Activated T-helper 1 cell treated with anti-CD3 and anti-CD28 coated beads, Interleukin-12 subunit alpha, Interleukin-12 subunit beta, Interleukin-2, Interleukin-4 antibody, amounts not matched to agents 30 ng/mL and 10 ng/mL and 1 ng/mL, durations not matched to agents 14 hours and 24 hours and 36 hours (primary cell): ENCODE data around the gene CLIC6. TPM values are rescaled to one million over a fixed set of nuclear protein-coding genes. Genes with fewer than 3 reads are reported as not detected.
A peak's percentile ranks its signal among the peaks of the same experiment; 100 is the strongest.

Experiments
- DNase-seq: peaks from one replicate; pipeline ENCODE4 v3.0.0; 2021; ENCODE audit warnings: low spot score
- H3K27ac Mint-ChIP-seq: one replicate; pipeline ENCODE4 v1.8.0; 2021; ENCODE audit warnings: mild to moderate bottlenecking, mixed read lengths
- H3K27me3 Mint-ChIP-seq: one replicate; pipeline ENCODE4 v1.8.0; 2022; ENCODE audit warnings: mild to moderate bottlenecking, moderate library complexity, mixed read lengths; ENCODE audit not compliant: insufficient read depth
- H3K36me3 Mint-ChIP-seq: one replicate; pipeline ENCODE4 v1.8.0; 2021; ENCODE audit warnings: low read depth, mixed read lengths
- H3K4me1 Mint-ChIP-seq: one replicate; pipeline ENCODE4 v1.8.0; 2021; ENCODE audit warnings: low read depth, mixed read lengths
- H3K4me3 Mint-ChIP-seq: one replicate; pipeline ENCODE4 v1.8.0; 2021; ENCODE audit warnings: mild to moderate bottlenecking, moderate library complexity, mixed read lengths
- H3K9me3 Mint-ChIP-seq: one replicate; pipeline ENCODE4 v1.8.0; 2021; ENCODE audit warnings: mixed read lengths
- intact Hi-C: fragments of 100-400 bp; cut with micrococcal nuclease; formaldehyde crosslinking; loops from one replicate; pipeline ENCODE4 v1.15.1; 2024
- total RNA-seq: library from RNA; stranded (reverse); gene quantifications from 2 replicates; pipeline ENCODE4 v1.2.3, GENCODE V29; 2022

CLIC6 gene
- total RNA-seq, 1 donor from 2014 or later = not detected

DNA sequence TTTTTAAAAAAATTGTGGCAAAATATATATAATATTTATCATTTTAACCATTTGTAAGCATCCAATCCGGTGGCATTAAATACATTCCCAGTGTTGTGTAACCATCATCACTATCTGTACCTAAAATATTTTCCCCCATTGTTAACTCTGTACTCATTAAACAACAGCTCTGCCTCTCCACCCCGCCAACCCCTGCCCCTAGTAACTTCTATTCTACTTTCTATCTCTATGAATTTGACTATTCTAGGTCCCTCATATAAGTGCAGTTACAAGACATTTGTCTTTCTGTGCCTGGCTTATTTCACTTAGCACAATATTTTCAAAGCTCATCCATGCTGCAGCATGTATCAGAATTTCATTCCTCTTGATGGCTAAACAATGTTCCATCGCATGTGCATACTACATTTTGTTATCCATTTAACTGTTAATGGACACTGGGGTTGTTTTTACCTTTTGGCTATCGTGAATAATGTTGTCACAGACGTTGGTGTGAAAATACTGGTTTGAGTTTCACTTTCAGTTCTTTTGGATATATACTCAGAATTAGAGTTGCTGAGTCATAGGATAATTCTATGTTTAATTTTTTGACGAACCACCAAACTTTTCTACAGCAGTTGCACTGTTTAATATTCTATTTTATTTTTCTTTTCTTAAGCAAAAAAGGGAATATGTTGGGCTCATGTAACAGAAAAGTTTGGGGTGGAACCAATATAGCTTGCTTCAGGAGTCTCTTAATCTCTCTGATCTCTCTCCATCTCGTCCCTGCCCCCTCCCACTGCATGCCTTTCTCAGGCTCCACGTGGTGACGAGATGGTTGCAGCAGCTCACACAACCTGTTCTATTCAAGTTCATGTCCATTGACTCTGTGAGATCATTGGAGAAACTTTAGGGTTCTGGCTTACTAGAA lies 28.7 kb upstream of the CLIC6 start:
- DNase-seq = peak; percentile 16
- peak overlapping the region; percentile 73 for H3K4me3 Mint-ChIP-seq
- intact Hi-C loops = loop anchor here (1.0 to 2.0 kb wide), 3 partner anchors 25 to 1473 kb away; partner anchors contain the start of gene RCAN1
- H3K9me3 Mint-ChIP-seq = peaks cover 3% of the 10 kb centered on the region
- peak overlapping the region; percentile 79 for H3K27ac Mint-ChIP-seq
- H3K4me1 Mint-ChIP-seq = peaks cover 37% of the 10 kb centered on the region
- peaks cover 9% of the 10 kb centered on the region for H3K36me3 Mint-ChIP-seq
- peaks cover 11% of the 10 kb centered on the region for H3K27me3 Mint-ChIP-seq

DNA sequence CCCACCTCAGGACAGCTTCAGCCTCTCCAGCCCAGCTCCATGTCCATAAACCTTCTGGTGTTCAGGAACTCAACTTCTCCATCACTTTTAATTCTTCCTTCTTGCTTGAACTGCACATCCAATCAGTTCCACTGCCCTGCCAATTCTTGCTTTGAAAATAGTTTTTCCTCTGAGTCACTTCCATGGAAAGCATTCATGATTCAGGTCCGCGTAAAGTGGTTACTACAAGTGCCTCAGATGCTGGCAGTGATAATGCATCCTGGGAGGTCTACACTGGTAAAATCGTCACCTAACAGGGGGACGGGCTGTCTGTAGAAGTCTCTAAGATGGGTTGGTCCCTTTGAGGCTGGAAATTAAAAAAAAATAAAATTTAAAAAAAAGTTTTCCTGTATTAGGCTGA lies 27.9 kb upstream of the CLIC6 start:
- intact Hi-C loops = loop anchor here (1.0 to 2.0 kb wide), 3 partner anchors 26 to 1472 kb away; partner anchors contain the start of gene RCAN1
- peak overlapping the region; percentile 79 for H3K27ac Mint-ChIP-seq
- peaks cover 9% of the 10 kb centered on the region for H3K36me3 Mint-ChIP-seq
- peak overlapping the region; percentile 56 for H3K4me3 Mint-ChIP-seq
- H3K9me3 Mint-ChIP-seq = peaks cover 3% of the 10 kb centered on the region
- H3K4me1 Mint-ChIP-seq = peaks cover 37% of the 10 kb centered on the region
- no peak for DNase-seq
- H3K27me3 Mint-ChIP-seq = peaks cover 11% of the 10 kb centered on the region

DNA sequence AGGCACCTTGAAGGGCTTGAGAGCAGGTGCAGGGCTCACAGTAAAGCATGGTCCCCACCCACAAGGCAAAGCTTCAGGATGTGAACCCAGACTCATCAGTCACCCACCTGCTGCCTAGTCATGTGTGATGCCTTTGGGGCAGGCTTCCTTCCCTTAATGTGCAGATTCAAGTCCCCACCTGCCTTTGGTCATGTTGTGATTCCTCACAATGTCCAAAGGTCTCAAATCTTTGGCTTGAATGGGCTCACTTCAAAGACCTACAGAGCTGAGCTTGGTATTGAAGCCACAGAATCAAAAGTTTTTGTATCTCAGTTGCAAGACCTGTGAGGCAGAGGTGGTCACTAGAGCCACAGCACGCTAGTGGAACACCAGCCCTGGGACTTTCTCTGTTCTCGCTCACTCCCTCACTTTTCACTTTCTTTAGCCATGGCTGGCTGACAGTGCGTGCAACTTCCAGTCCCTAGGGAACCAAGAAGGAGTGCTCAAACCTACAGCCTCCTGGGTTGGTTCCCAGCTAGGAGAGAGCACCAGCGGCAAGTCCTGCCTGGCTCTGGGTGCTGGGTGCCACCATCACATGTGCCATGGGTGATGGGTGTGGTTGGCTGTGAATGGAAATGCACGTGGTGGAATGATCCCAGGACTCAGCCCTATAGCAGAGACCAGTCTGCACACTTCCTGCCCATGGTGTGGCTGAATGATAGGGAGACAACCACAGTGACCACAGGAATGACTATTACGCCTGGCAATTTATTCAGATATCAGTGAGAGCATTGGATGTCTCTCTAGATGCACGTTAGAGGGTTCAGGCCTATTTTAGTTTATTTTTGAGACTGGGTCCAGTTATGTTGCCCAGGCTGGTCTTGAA lies 26.4 kb upstream of the CLIC6 start:
- H3K27ac Mint-ChIP-seq = no peak overlapping the region
- no peak for DNase-seq
- no peak overlapping the region for H3K4me3 Mint-ChIP-seq
- H3K27me3 Mint-ChIP-seq = peaks cover 3% of the 10 kb centered on the region
- peaks cover 36% of the 10 kb centered on the region for H3K4me1 Mint-ChIP-seq
- H3K9me3 Mint-ChIP-seq = peaks cover 3% of the 10 kb centered on the region
- peaks cover 9% of the 10 kb centered on the region for H3K36me3 Mint-ChIP-seq
- intact Hi-C loops = no loop called here

DNA sequence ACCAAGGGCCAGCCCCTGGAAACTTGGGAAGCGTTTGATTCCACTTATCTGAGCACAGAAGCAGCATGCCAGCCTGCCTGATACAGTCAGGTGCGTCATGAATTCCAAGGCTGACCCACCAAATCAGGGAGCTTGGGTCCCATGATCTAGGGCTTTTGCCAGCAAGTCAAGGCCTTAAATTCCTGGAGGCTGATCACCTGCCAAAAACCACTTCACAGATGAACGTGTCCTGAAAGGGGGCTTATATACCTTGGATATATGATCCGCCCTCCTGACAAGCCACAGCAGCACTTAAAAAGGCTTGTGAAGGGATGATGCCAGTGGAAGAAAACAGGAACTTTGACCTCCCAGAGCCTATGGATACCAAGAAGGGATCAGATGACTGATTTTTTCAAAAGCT lies 24.0 kb upstream of the CLIC6 start:
- Mint-ChIP-seq H3K36me3 (peaks cover 5% of the 10 kb centered on the region), H3K27ac (no peak overlapping the region), H3K4me3 (no peak overlapping the region), H3K27me3 (peaks cover 5% of the 10 kb centered on the region), H3K9me3 (no peaks in the 10 kb centered on the region), H3K4me1 (peaks cover 30% of the 10 kb centered on the region)
- DNase-seq = no peak
- intact Hi-C loops = no loop called here

DNA sequence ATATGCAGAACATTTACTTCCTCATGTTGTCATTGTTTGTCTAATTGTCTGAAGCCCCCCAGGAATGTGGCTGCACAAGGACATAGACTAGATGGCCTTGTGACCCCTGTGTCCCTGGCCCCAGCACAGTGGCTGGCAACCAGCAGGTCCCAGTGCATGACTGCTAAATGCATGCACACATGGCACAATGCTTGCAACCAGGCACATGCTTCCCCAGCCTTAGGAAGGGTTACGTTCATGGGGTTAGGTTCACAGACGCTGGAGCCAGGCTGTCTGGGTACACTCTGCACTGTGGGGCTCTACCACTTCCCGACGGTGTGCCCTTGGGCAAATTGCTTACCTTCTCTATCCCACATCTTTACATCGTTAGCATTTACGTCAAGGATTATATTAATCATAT lies 21.2 kb upstream of the CLIC6 start:
- H3K27me3 Mint-ChIP-seq = peaks cover 7% of the 10 kb centered on the region

DNA sequence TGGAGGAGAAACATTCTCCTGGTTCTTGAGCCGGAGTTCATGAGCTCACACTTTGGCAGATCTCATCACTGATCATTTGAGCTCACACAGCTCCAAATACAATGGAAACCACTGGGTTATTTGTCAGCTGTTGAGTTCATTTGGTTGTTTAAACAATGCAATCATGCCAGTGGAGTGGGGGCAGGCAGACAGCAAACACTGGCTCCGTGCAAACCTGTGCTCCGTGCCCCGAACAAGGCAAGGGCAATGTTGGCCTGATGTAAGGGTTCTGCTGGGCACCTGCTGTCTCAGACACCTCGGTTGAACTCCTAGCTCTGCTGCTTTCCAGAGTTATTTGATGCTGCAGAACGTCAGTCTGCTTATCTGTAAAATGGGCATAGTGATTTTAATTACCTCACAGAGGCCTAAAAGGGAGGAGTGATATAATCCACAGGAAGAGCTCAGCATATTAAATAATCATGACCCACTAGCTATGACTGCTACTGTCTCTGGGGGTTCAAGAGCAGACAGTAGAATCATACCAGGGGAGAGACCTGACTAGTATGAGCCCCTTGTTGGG lies 20.0 kb upstream of the CLIC6 start:
- intact Hi-C loops = no loop called here
- Mint-ChIP-seq H3K36me3 (no peaks in the 10 kb centered on the region), H3K27ac (no peak overlapping the region), H3K4me1 (peaks cover 12% of the 10 kb centered on the region), H3K9me3 (peaks cover 13% of the 10 kb centered on the region), H3K4me3 (no peak overlapping the region), H3K27me3 (peaks cover 4% of the 10 kb centered on the region)
- no peak for DNase-seq

More for the DNA sequence above, 21.2 kb upstream of the CLIC6 start:
- no peaks in the 10 kb centered on the region for H3K36me3 Mint-ChIP-seq
- peaks cover 13% of the 10 kb centered on the region for H3K9me3 Mint-ChIP-seq
- H3K27ac Mint-ChIP-seq = no peak overlapping the region
- intact Hi-C loops = no loop called here
- peaks cover 12% of the 10 kb centered on the region for H3K4me1 Mint-ChIP-seq
- no peak overlapping the region for H3K4me3 Mint-ChIP-seq
- no peak for DNase-seq

DNA sequence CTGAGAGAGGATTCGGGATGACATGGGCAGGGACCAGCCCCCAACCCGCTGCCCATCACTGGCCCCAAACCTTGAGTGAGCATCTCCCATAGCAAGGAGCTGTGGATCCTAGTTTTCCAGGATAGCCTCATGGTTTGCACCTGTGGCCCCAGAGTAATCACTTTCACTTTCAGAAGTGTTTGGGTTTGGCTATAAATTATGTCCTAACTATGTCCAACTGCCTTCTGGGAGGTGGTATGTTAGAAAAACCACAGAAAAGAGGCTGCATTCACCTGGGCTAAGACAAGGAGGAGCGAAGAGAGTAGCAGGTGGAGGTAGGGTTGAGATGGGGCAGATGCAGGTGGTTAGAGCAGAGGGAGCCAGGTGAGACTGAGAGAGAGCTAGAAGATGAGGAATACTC lies 19.4 kb upstream of the CLIC6 start:
- peaks cover 12% of the 10 kb centered on the region for H3K4me1 Mint-ChIP-seq

DNA sequence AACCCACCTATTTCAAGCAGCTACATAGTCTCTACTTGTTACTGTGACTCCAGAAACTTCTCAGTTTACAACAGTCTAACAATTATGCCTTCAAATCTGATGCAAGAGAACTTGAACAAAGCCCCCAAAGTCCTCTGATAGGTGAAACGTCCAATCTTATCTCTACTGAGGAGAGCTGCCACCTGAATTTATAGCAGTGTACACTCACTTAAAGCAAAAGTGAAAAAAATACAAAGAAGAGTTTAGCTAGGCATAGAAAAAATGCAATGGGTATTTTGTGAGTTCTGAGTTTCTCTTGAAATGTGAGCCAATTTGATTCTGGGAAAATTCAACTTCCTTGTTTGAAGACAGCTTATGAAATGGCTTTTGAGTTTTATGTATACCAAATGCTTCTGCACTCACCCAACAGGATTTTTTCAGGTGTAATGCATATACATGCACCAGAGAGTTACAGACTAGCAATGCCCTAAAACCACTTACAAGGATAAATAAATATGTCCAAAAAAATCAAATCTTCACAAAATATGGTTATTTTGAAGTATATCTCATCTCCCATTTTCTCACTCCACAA lies 17.8 kb upstream of the CLIC6 start:
- Mint-ChIP-seq H3K4me3 (no peak overlapping the region), H3K27me3 (peaks cover 5% of the 10 kb centered on the region)

More for the DNA sequence above, 19.4 kb upstream of the CLIC6 start:
- H3K27me3 Mint-ChIP-seq = peaks cover 4% of the 10 kb centered on the region
- no peaks in the 10 kb centered on the region for H3K36me3 Mint-ChIP-seq
- DNase-seq = no peak
- H3K9me3 Mint-ChIP-seq = peaks cover 13% of the 10 kb centered on the region
- intact Hi-C loops = no loop called here
- H3K4me3 Mint-ChIP-seq = no peak overlapping the region
- H3K27ac Mint-ChIP-seq = no peak overlapping the region

DNA sequence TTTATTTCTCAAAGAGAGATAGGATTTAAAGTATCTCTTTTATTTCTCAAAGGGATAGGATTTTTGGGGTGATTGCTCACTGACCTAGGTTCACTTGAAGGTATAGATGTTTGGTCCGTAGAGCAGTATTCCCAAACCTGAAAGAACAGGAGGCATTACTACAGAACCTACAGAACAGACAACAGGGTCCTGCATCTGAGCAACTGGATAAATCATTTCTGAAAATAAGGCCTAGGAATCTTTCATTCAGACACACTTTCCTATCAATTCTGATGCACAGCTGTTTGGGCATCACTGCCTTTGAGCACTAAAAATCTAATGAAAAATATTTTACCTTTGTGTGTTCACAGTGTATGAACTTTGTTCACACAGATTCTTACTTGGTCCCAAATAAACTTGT lies 17.2 kb upstream of the CLIC6 start:
- no peak overlapping the region for H3K27ac Mint-ChIP-seq
- intact Hi-C loops = no loop called here
- peaks cover 12% of the 10 kb centered on the region for H3K4me1 Mint-ChIP-seq
- no peaks in the 10 kb centered on the region for H3K36me3 Mint-ChIP-seq
- peaks cover 5% of the 10 kb centered on the region for H3K27me3 Mint-ChIP-seq
- H3K9me3 Mint-ChIP-seq = peaks cover 13% of the 10 kb centered on the region
- DNase-seq = no peak
- no peak overlapping the region for H3K4me3 Mint-ChIP-seq

More for the DNA sequence above, 17.8 kb upstream of the CLIC6 start:
- H3K4me1 Mint-ChIP-seq = peaks cover 12% of the 10 kb centered on the region
- no peak overlapping the region for H3K27ac Mint-ChIP-seq
- DNase-seq = no peak
- H3K36me3 Mint-ChIP-seq = no peaks in the 10 kb centered on the region
- intact Hi-C loops = no loop called here
- H3K9me3 Mint-ChIP-seq = peaks cover 13% of the 10 kb centered on the region

DNA sequence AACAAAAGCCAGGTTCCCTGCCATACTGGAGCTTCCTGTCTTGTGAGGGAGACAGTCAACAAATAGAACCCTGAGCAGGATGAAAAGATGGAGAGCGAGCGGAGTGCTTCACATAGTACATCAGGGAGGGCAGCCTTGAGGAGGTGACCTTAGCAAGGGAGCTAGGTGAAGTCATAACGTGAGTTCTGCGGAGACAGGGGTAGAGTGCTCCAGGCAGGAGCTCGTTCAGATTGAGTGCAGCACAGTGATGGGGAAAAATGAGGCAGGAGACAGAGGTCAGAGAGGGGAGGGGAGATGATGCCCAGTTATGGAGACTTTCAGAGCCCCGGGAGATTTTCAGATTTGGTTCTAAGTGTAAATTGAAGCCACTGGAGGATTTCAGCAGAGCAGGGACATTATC lies 15.3 kb upstream of the CLIC6 start:
- no peaks in the 10 kb centered on the region for H3K36me3 Mint-ChIP-seq
- intact Hi-C loops = no loop called here
- peaks cover 8% of the 10 kb centered on the region for H3K27me3 Mint-ChIP-seq
- DNase-seq = no peak
- H3K4me1 Mint-ChIP-seq = peaks cover 12% of the 10 kb centered on the region
- no peak overlapping the region for H3K27ac Mint-ChIP-seq
- no peak overlapping the region for H3K4me3 Mint-ChIP-seq
- peaks cover 15% of the 10 kb centered on the region for H3K9me3 Mint-ChIP-seq

DNA sequence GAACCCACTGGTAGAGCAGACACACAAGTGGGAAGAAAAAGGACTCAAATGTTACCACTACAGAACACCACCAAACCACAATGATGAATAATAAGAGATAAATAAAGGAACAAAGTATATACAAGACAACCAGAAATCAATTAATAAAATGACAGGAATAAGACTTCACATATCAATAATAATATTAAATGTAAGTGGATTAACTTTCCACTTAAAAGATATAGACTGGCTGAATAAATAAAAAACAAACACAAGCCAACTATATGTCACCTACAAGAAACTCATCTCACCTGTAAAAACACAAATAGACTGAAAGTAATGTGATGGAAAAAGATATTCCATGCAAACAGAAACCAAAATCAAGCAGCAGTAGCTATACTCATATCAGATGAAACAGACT lies 6.9 kb upstream of the CLIC6 start:
- Mint-ChIP-seq H3K27me3 (peaks cover 26% of the 10 kb centered on the region), H3K4me3 (no peak overlapping the region), H3K9me3 (peaks cover 31% of the 10 kb centered on the region), H3K4me1 (no peaks in the 10 kb centered on the region), H3K27ac (no peak overlapping the region), H3K36me3 (no peaks in the 10 kb centered on the region)
- intact Hi-C loops = no loop called here
- DNase-seq = no peak

DNA sequence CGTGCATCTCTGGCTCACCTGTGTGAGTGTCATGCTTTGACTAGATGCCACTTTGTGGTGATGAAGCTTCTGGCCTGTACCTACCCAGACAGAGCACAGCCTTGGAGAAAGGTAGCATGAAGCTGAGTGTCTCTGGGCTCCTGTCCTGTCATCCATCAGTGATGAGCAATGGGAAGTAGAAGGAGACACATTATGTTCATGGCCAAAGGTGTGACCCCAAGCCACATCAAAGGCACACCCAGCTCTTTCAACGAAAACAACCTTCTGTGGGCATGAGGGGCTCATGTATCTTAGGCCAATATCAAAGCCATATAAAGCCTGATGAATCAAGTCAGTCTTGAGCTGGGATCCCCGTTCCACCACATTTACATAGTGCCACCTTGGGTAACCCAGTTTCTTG lies 1.0 kb upstream of the CLIC6 start:
- DNase-seq = no peak
- Mint-ChIP-seq H3K4me3 (no peak overlapping the region), H3K9me3 (no peaks in the 10 kb centered on the region), H3K4me1 (peaks cover 6% of the 10 kb centered on the region), H3K27ac (no peak overlapping the region), H3K27me3 (peaks cover 62% of the 10 kb centered on the region), H3K36me3 (no peaks in the 10 kb centered on the region)
- intact Hi-C loops = no loop called here
